ENCODE measurements around the gene MYH16.

MYH16 gene

DNA sequence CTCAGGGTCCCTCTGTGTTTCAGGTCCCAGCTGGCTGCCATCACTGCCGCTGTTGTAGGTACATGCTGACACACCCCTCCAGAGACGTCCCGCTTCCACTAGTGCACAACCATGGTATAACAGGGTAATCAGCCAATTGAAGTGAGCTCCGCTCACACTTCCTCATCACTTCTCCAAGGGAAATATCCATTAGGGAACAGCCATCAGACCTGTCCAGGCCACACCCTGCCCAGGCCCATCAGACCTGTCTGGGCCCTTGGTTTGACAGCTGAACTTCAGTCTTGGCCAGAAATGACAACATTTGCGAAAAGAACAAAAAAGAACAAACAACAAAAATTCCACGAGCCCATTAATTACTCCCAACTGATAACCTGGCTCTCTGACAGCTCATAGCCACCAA lies 11.0 kb upstream of the MYH16 start:
- Histone ChIP-seq H3K36me3 (no peaks in the 10 kb centered on the region), H3K27me3 (ENCODE audit: insufficient read depth, low read depth, severe bottlenecking) (no peaks in the 10 kb centered on the region), H3K9me3 (ENCODE audit: severe bottlenecking) (no peaks in the 10 kb centered on the region), H3K4me3 (ENCODE audit: low read depth, low read length) (no peak overlapping the region), H3K27ac (no peak overlapping the region)
- no peak for DNase-seq
- TF ChIP-seq, protein P1, sequence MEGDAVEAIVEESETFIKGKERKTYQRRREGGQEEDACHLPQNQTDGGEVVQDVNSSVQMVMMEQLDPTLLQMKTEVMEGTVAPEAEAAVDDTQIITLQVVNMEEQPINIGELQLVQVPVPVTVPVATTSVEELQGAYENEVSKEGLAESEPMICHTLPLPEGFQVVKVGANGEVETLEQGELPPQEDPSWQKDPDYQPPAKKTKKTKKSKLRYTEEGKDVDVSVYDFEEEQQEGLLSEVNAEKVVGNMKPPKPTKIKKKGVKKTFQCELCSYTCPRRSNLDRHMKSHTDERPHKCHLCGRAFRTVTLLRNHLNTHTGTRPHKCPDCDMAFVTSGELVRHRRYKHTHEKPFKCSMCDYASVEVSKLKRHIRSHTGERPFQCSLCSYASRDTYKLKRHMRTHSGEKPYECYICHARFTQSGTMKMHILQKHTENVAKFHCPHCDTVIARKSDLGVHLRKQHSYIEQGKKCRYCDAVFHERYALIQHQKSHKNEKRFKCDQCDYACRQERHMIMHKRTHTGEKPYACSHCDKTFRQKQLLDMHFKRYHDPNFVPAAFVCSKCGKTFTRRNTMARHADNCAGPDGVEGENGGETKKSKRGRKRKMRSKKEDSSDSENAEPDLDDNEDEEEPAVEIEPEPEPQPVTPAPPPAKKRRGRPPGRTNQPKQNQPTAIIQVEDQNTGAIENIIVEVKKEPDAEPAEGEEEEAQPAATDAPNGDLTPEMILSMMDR (IDR thresholded peaks at IDR 0.05; ENCODE audit: low read depth, low read length), result no peak

GRCh38 chr7:99265848-99266480 lies 6.7 kb upstream of the MYH16 start:
- H3K27ac ChIP-seq, result no peak overlapping the region

DNA sequence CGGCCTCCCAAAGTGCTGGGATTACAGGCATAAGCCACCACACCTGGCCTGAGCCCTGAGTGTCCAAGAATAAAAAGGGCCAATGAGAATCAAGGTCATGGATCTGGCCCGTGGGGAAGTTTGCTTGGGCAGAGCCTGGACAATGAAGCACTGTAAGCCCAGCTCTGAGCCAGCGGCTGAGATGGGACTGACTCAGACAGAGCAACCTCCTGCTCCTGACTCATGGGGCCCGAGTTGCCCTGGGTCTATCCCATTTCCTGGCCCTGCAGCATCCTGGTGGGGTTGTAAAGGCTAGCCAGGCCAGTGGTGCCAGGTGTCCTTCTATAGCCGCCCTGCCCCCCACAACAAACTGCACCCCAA lies 5.2 kb upstream of the MYH16 start:
- no peak overlapping the region for H3K4me3 ChIP-seq (ENCODE audit: low read depth, low read length)
- H3K27me3 ChIP-seq (ENCODE audit: insufficient read depth, low read depth, severe bottlenecking), result no peaks in the 10 kb centered on the region
- TF ChIP-seq, protein P1 (IDR thresholded peaks at IDR 0.05; ENCODE audit: low read depth, low read length), result no peak
- H3K9me3 ChIP-seq (ENCODE audit: severe bottlenecking), result no peaks in the 10 kb centered on the region
- no peak overlapping the region for H3K27ac ChIP-seq
- no peak for DNase-seq
- H3K36me3 ChIP-seq, result no peaks in the 10 kb centered on the region

More at GRCh38 chr7:99265848-99266480, 6.7 kb upstream of the MYH16 start:
- H3K36me3 ChIP-seq, result no peaks in the 10 kb centered on the region
- DNase-seq, result no peak
- H3K27me3 ChIP-seq (ENCODE audit: insufficient read depth, low read depth, severe bottlenecking), result no peaks in the 10 kb centered on the region
- no peaks in the 10 kb centered on the region for H3K9me3 ChIP-seq (ENCODE audit: severe bottlenecking)
- TF ChIP-seq, protein P1 (IDR thresholded peaks at IDR 0.05; ENCODE audit: low read depth, low read length), result no peak
- no peak overlapping the region for H3K4me3 ChIP-seq (ENCODE audit: low read depth, low read length)

DNA sequence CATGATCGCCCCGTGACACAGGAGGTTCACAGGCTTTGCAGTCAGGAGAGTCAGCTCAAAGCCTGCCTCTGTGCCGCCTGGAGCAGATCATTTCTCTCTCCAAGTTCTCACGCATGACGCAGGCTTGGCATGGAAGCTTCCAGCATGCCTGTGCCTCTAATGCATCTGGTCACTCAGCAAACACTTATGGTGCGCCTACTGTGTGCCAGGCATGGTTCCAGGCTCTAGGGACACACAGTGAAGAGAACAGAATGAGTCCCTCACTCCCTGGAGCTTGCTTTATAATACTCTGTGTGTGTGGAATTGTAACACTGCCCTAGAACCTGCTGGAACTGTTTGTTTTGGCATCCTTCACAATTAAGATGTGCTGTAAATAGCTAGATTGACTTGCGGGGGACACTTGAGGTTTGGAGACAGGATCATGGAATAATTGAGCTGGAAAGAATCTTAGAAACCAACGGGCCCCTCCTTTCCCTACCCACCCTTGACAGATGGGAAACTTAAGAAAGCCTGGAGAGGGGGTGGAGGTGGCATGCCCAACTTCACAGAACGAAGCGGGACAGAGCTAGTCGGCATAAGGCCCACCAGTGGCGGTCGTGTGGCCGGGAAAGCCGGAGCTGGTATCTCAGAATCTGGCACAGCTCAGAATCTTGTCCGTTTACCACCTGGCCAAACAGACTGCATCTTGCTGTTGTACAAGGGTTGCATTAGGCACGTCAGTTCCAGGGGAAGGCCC lies 4.6 kb upstream of the MYH16 start:
- Histone ChIP-seq H3K36me3 (no peaks in the 10 kb centered on the region), H3K4me3 (ENCODE audit: low read depth, low read length) (no peak overlapping the region), H3K9me3 (ENCODE audit: severe bottlenecking) (no peaks in the 10 kb centered on the region), H3K27me3 (ENCODE audit: insufficient read depth, low read depth, severe bottlenecking) (no peaks in the 10 kb centered on the region), H3K27ac (no peak overlapping the region)
- DNase-seq, result no peak
- TF ChIP-seq, protein P1 (IDR thresholded peaks at IDR 0.05; ENCODE audit: low read depth, low read length), result no peak

GRCh38 chr7:99268577-99268908 lies 4.1 kb upstream of the MYH16 start:
- TF ChIP-seq, protein P1 (IDR thresholded peaks at IDR 0.05; ENCODE audit: low read depth, low read length), result no peak
- no peak for DNase-seq
- Histone ChIP-seq H3K9me3 (ENCODE audit: severe bottlenecking) (no peaks in the 10 kb centered on the region), H3K4me3 (ENCODE audit: low read depth, low read length) (no peak overlapping the region), H3K27ac (no peak overlapping the region), H3K27me3 (ENCODE audit: insufficient read depth, low read depth, severe bottlenecking) (no peaks in the 10 kb centered on the region), H3K36me3 (no peaks in the 10 kb centered on the region)
